Bronchial epithelial cell (primary cell): ENCODE data around the gene TNPO2. TPM values are rescaled to one million over a fixed set of nuclear protein-coding genes. Genes with fewer than 3 reads are reported as not detected.
A peak's percentile ranks its signal among the peaks of the same experiment; 100 is the strongest.

ENCODE experiments used
- DNase-seq: peaks from one replicate; pipeline ENCODE4 v3.0.0-alpha.2; 2010; ENCODE audit warnings: low read depth
- FAIRE-seq: peaks from 2 replicates; lab custom pipeline; 2011; peaks lifted over from hg19 to GRCh38; lab: Jason Lieb, UNC
- H3K27me3 ChIP-seq: 2 replicates; pipeline ENCODE4 v1.5.1; 2011; ENCODE audit warnings: low read length; ENCODE audit not compliant: control insufficient read depth, insufficient read depth
- H3K36me3 ChIP-seq: 2 replicates; pipeline ENCODE4 v1.5.1; 2011; ENCODE audit warnings: low read length; ENCODE audit not compliant: control insufficient read depth, insufficient read depth
- H3K4me3 ChIP-seq: 2 replicates; pipeline ENCODE4 v1.5.1; 2011; ENCODE audit warnings: mild to moderate bottlenecking, low read depth, low read length, control low read depth
- total RNA-seq: library from RNA; depleted of rRNA; stranded (reverse); fragments of >200 nt; gene quantifications from 2 replicates; pipeline ENCODE4 v1.2.1, GENCODE V29; 2014
- TF ChIP-seq, protein P1 (sequence below): IDR thresholded peaks from 2 replicates; pipeline ENCODE4 v1.5.1; 2011; ENCODE audit warnings: mild to moderate bottlenecking, moderate library complexity, low read length, control low read depth, inconsistent platforms; ENCODE audit not compliant: insufficient read depth, severe bottlenecking

TNPO2 gene
- 16.8 and 28.0 TPM in 2 replicates for total RNA-seq

- H3K4me3 ChIP-seq: peak within 1 kb of the TSS; percentile 89
- FAIRE-seq: no peak
- no peaks in the 10 kb centered on the region for H3K27me3 ChIP-seq
- peaks cover 6% of the 10 kb centered on the region for H3K36me3 ChIP-seq
- DNase-seq: peak; percentile 49
- TF ChIP-seq, protein P1, sequence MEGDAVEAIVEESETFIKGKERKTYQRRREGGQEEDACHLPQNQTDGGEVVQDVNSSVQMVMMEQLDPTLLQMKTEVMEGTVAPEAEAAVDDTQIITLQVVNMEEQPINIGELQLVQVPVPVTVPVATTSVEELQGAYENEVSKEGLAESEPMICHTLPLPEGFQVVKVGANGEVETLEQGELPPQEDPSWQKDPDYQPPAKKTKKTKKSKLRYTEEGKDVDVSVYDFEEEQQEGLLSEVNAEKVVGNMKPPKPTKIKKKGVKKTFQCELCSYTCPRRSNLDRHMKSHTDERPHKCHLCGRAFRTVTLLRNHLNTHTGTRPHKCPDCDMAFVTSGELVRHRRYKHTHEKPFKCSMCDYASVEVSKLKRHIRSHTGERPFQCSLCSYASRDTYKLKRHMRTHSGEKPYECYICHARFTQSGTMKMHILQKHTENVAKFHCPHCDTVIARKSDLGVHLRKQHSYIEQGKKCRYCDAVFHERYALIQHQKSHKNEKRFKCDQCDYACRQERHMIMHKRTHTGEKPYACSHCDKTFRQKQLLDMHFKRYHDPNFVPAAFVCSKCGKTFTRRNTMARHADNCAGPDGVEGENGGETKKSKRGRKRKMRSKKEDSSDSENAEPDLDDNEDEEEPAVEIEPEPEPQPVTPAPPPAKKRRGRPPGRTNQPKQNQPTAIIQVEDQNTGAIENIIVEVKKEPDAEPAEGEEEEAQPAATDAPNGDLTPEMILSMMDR: no peak
These were observed at the start of gene TNPO2 for GRCh38 chr19:12723641-12724426. Gene TNPO2, minus strand, starts transcription at chr19:12723932. Its CDS starts 2,955 bp downstream, at chr19:12720977.

GRCh38 chr19:12772323-12772722, 48.6 kb upstream of the TNPO2 start:
- Histone ChIP-seq H3K27me3 (no peaks in the 10 kb centered on the region), H3K4me3 (no peak overlapping the region), H3K36me3 (peaks cover 19% of the 10 kb centered on the region)
- DNase-seq (no peak), FAIRE-seq (no peak)
- TF ChIP-seq, protein P1: no peak

- H3K4me3 ChIP-seq: no peak overlapping the region
- no peak for FAIRE-seq
- TF ChIP-seq, protein P1: no peak
- no peak for DNase-seq
- peaks cover 20% of the 10 kb centered on the region for H3K36me3 ChIP-seq
- H3K27me3 ChIP-seq: no peaks in the 10 kb centered on the region
These were observed 47.2 kb upstream of the TNPO2 start for GRCh38 chr19:12770922-12771321.

GRCh38 chr19:12769689-12770088, 46.0 kb upstream of the TNPO2 start:
- FAIRE-seq: no peak
- Histone ChIP-seq H3K27me3 (no peaks in the 10 kb centered on the region), H3K4me3 (no peak overlapping the region), H3K36me3 (peaks cover 27% of the 10 kb centered on the region)
- no peak for DNase-seq
- TF ChIP-seq, protein P1: no peak

GRCh38 chr19:12767666-12768065, 43.9 kb upstream of the TNPO2 start:
- peaks cover 32% of the 10 kb centered on the region for H3K36me3 ChIP-seq
- DNase-seq: no peak
- FAIRE-seq: no peak
- H3K4me3 ChIP-seq: no peak overlapping the region
- TF ChIP-seq, protein P1: no peak
- no peaks in the 10 kb centered on the region for H3K27me3 ChIP-seq
